Measurements from ENCODE around the gene PPP4R4.
"Not testable (repeated sequence)": the region's sequence is repeated elsewhere in the genome, so short reads cannot be mapped to it uniquely, and the experiment has no call there.

PPP4R4 gene

GRCh38 chr14:94143711-94144110 lies 30.4 kb upstream of the PPP4R4 start:
- no peak for DNase-seq (ENCODE audit: low read depth in 2 of 2)

GRCh38 chr14:94144765-94145164 lies 29.4 kb upstream of the PPP4R4 start:
- no peak for DNase-seq (ENCODE audit: low read depth in 2 of 2)

- DNase-seq (ENCODE audit: low read depth in 2 of 2): no peak
Measured at GRCh38 chr14:94145902-94146527, 28.1 kb upstream of the PPP4R4 start.

- no peak for DNase-seq (ENCODE audit: low read depth in 2 of 2)
Measured at GRCh38 chr14:94152676-94153075, 21.4 kb upstream of the PPP4R4 start.

GRCh38 chr14:94153750-94154342 lies 20.3 kb upstream of the PPP4R4 start:
- no peak for DNase-seq (ENCODE audit: low read depth in 2 of 2)

- DNase-seq (ENCODE audit: low read depth in 2 of 2): not testable (repeated sequence)
Measured at GRCh38 chr14:94156143-94156542, 18.0 kb upstream of the PPP4R4 start.

- no peak for DNase-seq (ENCODE audit: low read depth in 2 of 2)
Measured at GRCh38 chr14:94157197-94157596, 16.9 kb upstream of the PPP4R4 start.

GRCh38 chr14:94158239-94158883 lies 15.8 kb upstream of the PPP4R4 start:
- no peak for DNase-seq (ENCODE audit: low read depth in 2 of 2)

GRCh38 chr14:94161058-94161457 lies 13.1 kb upstream of the PPP4R4 start:
- DNase-seq (ENCODE audit: low read depth in 2 of 2): no peak

- no peak for DNase-seq (ENCODE audit: low read depth in 2 of 2)
Measured at GRCh38 chr14:94161981-94162380, 12.1 kb upstream of the PPP4R4 start.

- no peak for DNase-seq (ENCODE audit: low read depth in 2 of 2)
Measured at GRCh38 chr14:94162466-94162865, 11.7 kb upstream of the PPP4R4 start.

- no peak for DNase-seq (ENCODE audit: low read depth in 2 of 2)
Measured at GRCh38 chr14:94163796-94164195, 10.3 kb upstream of the PPP4R4 start.

GRCh38 chr14:94164685-94165431 lies 9.3 kb upstream of the PPP4R4 start:
- no peak for DNase-seq (ENCODE audit: low read depth in 2 of 2)

- no peak for DNase-seq (ENCODE audit: low read depth in 2 of 2)
Measured at GRCh38 chr14:94165744-94166143, 8.4 kb upstream of the PPP4R4 start.

GRCh38 chr14:94170136-94170535 lies 4.0 kb upstream of the PPP4R4 start:
- DNase-seq (ENCODE audit: low read depth in 2 of 2): no peak

- DNase-seq (ENCODE audit: low read depth in 2 of 2): no peak
Measured at GRCh38 chr14:94171208-94171607, 2.9 kb upstream of the PPP4R4 start.

GRCh38 chr14:94172545-94172944 lies 1.6 kb upstream of the PPP4R4 start:
- DNase-seq (ENCODE audit: low read depth in 2 of 2): no peak

- DNase-seq (ENCODE audit: low read depth in 2 of 2): no peak
Measured at GRCh38 chr14:94173471-94173884, 644 bp upstream of the PPP4R4 start.

GRCh38 chr14:94174604-94175010 lies 485 bp downstream of the PPP4R4 start:
- no peak for DNase-seq (ENCODE audit: low read depth in 2 of 2)

GRCh38 chr14:94175011-94175745 lies 1.1 kb downstream of the PPP4R4 start:
- no peak for DNase-seq (ENCODE audit: low read depth in 2 of 2)

- DNase-seq (ENCODE audit: low read depth in 2 of 2): no peak
Measured at GRCh38 chr14:94175747-94176146, 1.6 kb downstream of the PPP4R4 start.

GRCh38 chr14:94176808-94177207 lies 2.7 kb downstream of the PPP4R4 start:
- no peak for DNase-seq (ENCODE audit: low read depth in 2 of 2)

Measured in stimulated activated CD8-positive, alpha-beta memory T cell treated with anti-CD3 and anti-CD28 coated beads, Interleukin-7, amount 100 ng/mL, for 1 hour (primary cell).